Left colon (tissue), 2 donors: ENCODE data around the gene P4HA3. TPM values are rescaled to one million over a fixed set of nuclear protein-coding genes. Genes with fewer than 3 reads are reported as not detected.

ENCODE experiments used
- ATAC-seq: fragments of 200-7000 bp; cut with Tn5 transposase; one replicate; pipeline ENCODE4 v1.9.1; 2020; ENCODE audit warnings: mild to moderate bottlenecking, moderate library complexity
- DNase-seq, 2 donors: peaks; one replicate each; pipeline ENCODE4 v3.0.0-alpha.2; 2020
- intact Hi-C, 2 donors: fragments of 100-400 bp; cut with DNase I in 1 of 2; cut with micrococcal nuclease in 1 of 2; formaldehyde crosslinking; loops; one replicate each; pipeline versions ENCODE4 v1.11.2 to v1.14.0; 2022; cut with DNase I, micrococcal nuclease
- total RNA-seq, 2 donors: library from RNA; stranded (reverse); fragmentation: NEBNext Ultra II Directional; extraction: Animal tissue kit (Norgen Biotek cat#: 25700); gene quantifications; one replicate each; pipeline ENCODE4 v1.2.1, GENCODE V29; 2021
- donor health status: DM: no; HTN: no; CAD: no.
- donor health status: DM: yes; HTN: yes; CAD: no.

P4HA3 gene
- total RNA-seq, 2 donors from 2014 or later: 0.25 to 0.27 TPM

- no peak for ATAC-seq
- no peak for DNase-seq
- intact Hi-C loops: no loop called here
Observed at GRCh38 chr11:74319139-74319816, 7.8 kb upstream of the P4HA3 start.

GRCh38 chr11:74318241-74318932 is 6.9 kb upstream of the P4HA3 start:
- intact Hi-C loops: no loop called here
- DNase-seq (no peak), ATAC-seq (no peak)

- no peak for ATAC-seq
- intact Hi-C loops: no loop called here
- no peak for DNase-seq
Observed at GRCh38 chr11:74316772-74317505, 5.5 kb upstream of the P4HA3 start.

- DNase-seq (no peak), ATAC-seq (peak; percentile 34)
- intact Hi-C loops: no loop called here
Observed at GRCh38 chr11:74312326-74312725, 886 bp upstream of the P4HA3 start.

GRCh38 chr11:74310857-74311256 is 583 bp downstream of the P4HA3 start:
- no peak for ATAC-seq

DNA sequence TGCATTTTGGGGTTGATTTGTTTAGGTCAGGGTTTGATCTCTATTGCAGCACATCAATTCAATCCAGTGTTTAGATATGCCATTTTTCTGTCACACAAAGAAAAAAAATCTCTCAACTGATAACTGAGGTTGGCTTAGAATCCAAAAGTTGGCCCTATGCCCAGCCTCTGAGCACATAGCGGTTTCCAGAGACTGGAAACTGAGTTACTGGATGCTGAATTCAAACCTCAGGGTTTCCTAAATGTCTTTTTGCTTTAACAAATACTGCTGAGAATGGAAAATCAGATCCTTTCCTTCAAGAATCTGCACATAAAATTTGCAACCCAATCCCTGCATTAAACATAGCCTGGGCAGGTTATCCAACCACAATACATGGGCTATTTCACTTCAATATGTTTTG is 4.0 kb downstream of the P4HA3 start:
- DNase-seq: no peak

More at GRCh38 chr11:74310857-74311256, 583 bp downstream of the P4HA3 start:
- DNase-seq: no peak
- intact Hi-C loops: no loop called here

DNA sequence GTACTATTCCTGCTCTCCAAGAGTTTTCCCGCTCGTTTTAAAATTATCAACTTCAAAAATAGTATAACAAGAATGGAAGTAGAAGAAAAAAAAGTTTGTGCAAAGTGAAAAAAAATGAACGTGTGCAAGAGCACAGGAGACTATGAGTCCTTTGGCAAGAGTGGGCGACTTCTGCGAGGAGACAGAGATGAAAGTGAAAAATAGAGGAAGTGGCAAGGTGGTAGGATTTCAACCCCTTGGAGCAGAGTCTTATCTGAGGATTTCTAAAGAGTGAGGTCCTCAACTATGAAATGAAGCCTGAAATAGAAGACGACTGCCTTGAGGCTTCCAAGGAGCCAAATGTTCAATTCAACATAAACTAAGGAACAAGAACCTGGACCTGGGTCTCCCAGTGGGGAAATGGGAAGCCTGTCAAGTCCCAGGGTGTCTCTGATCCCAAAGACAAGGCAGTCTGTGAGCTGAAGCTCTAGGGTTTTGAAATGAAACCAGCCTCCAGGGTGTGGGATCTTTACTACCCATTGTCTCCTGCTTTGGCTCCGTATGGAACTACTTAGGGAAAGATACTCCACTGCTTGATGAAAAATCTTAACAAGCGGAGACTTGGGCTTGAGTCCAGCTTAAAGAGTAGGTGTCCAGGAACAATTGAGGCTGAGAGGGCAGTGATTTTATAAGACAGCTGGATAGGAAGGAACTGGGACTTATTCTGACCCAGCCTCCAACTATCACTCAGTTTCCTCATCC is 4.8 kb downstream of the P4HA3 start:
- ATAC-seq: no peak
- intact Hi-C loops: no loop called here
- no peak for DNase-seq

More for the DNA sequence above, 4.0 kb downstream of the P4HA3 start:
- no peak for ATAC-seq
- intact Hi-C loops: no loop called here

DNA sequence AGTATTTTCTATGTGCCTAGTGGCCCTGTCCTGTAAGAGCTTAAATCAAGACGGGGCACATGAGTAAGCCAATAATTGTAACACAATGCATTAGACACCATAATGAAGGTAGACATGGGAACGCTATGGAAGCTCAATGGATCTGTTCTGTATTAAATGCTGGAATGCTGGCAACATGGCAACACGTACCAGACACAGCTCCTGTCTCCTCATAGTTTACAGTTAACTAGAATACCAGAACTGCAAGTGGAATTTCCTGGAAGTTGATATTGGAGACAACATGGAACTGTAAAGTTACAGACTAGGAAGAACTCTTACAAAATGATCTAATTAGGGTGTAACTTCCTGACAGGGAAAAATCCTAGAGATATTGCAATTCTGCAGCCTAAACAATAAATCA is 12.4 kb downstream of the P4HA3 start:
- no peak for ATAC-seq
- DNase-seq: no peak
- intact Hi-C loops: no loop called here

- no peak for ATAC-seq
- no peak for DNase-seq
- intact Hi-C loops: no loop called here
Observed at GRCh38 chr11:74297484-74297883, 14.0 kb downstream of the P4HA3 start.

GRCh38 chr11:74288911-74289310 is 22.5 kb downstream of the P4HA3 start:
- intact Hi-C loops: no loop called here
- ATAC-seq (no peak), DNase-seq (no peak)

DNA sequence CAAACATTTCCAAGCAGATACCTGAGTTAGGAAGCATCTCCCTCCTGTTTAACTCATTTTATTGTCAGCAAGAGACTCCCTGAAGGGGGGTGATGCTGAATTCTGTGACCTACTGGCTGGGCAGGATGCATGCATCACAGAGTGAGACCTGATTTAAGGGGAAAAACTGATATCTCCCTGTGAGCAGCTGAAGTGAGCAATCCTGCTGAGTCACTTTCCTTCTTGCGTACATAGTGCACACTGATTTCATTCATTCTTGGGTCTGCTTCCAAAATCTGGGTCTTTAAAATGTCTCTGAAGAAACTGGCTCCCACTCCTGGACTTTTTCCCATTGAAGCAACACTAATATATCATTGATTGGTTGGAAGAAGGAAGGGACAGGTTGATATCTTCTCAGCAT is 23.3 kb downstream of the P4HA3 start:
- intact Hi-C loops: no loop called here
- no peak for ATAC-seq
- no peak for DNase-seq

DNA sequence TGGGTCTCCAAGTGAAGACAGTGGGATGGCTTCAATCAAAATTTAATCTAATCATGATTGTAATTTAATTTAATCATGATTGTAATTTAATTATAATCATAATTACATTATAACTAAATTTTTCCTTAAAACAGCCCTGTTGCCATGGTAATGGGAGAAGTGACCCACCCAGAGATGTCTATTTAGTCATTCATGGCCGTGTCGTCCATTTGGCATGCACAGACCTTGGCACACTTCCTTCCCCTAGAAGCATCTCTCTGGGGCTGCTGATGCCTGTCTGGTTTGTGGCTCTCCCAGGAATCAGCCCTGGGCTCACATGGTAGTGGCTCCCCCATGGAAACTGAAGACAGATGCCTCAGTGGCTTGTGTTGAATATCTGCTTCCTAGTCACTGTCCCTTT is 27.0 kb downstream of the P4HA3 start:
- intact Hi-C loops: no loop called here
- DNase-seq (no peak), ATAC-seq (no peak)

DNA sequence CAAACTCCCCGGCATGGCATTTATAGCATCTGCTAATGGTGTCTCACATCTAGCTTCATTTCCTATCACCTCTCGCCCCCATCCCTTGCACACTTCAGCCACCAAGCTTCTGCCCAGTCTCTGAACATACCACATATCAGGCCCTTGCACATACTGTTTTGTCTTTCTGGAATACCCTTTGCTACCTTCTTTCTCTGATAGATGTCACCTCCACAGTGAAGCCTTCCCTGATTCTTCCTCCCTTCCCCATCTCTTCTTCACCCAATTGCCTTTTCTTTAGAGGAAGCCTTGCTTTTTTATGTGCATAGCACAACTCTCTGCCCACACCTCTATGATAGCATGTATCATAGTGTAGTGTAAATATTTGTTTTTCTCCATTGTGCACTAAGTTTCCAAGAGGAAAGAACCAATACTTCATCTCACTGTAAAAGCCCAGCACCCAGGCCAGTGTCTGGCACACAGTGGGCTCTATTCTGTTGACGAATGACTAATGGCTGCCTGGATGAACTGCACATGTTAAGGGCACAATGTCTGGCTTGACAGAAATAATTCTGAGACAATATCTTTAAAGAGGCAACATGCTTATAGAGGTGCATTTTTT is 27.8 kb downstream of the P4HA3 start:
- DNase-seq (no peak), ATAC-seq (peak; percentile 92)
- intact Hi-C loops: no loop called here

- no peak for DNase-seq
- intact Hi-C loops: no loop called here
- no peak for ATAC-seq
Observed at GRCh38 chr11:74282914-74283371, 28.5 kb downstream of the P4HA3 start.

- ATAC-seq (no peak), DNase-seq (no peak)
- intact Hi-C loops: no loop called here
Observed at GRCh38 chr11:74282421-74282820, 29.0 kb downstream of the P4HA3 start.

DNA sequence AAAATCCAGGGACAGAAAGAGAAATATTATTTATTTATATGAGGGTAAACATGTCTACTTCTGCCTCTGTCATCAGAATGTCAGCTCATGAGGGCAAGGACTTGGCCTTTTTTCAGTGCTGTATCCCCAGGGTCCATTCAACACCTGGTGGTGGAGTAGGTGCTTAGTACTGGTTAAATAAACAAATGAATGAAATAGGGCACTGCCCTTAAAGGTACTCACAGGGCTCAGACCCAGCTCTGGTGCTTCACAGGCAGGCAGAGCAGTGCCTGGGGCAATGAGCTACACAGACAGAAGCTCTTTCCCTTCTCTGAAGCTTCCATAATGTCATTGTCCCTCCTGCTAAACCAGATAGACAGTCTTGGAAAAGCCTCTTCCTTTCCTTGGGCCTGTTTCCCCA is 30.9 kb downstream of the P4HA3 start:
- no peak for DNase-seq
- intact Hi-C loops: no loop called here
- no peak for ATAC-seq

GRCh38 chr11:74279256-74279655 is 32.2 kb downstream of the P4HA3 start:
- no peak for DNase-seq
- intact Hi-C loops: no loop called here
- ATAC-seq: no peak

GRCh38 chr11:74278721-74279161 is 32.7 kb downstream of the P4HA3 start:
- intact Hi-C loops: no loop called here
- no peak for ATAC-seq
- peak; percentile 20 to 47 for DNase-seq

GRCh38 chr11:74278103-74278502 is 33.3 kb downstream of the P4HA3 start:
- DNase-seq: no peak
- intact Hi-C loops: no loop called here
- ATAC-seq: no peak
